DMS53 treated with DMSO at 0.1 percent for 48 hours (cell line): ENCODE results near the gene AK6.
"Not testable (repeated sequence)": the region's sequence is repeated elsewhere in the genome, so short reads cannot be mapped to it uniquely, and the experiment has no call there.

Experiments used
- DNase-seq: peaks from one replicate; lab custom pipeline; 2025; ENCODE audit not compliant: unreplicated experiment; lab: John Stamatoyannopoulos, UW

AK6 gene

GRCh38 chr5:69335341-69335935 lies 33.9 kb downstream of the AK6 start:
- no peak for DNase-seq

- peak; percentile 79 for DNase-seq
Measured at GRCh38 chr5:69334793-69335268, 34.5 kb downstream of the AK6 start.

GRCh38 chr5:69333668-69334315 lies 35.5 kb downstream of the AK6 start:
- DNase-seq = not testable (repeated sequence)

GRCh38 chr5:69331528-69332445 lies 37.5 kb downstream of the AK6 start:
- peak; percentile 26 for DNase-seq

GRCh38 chr5:69329905-69330489 lies 39.3 kb downstream of the AK6 start:
- DNase-seq = peak; percentile 8

- DNase-seq = no peak
Measured at GRCh38 chr5:69326365-69326764, 43.0 kb downstream of the AK6 start.

- DNase-seq = no peak
Measured at GRCh38 chr5:69317391-69317790, 51.9 kb downstream of the AK6 start.

- no peak for DNase-seq
Measured at GRCh38 chr5:69315972-69316371, 53.3 kb downstream of the AK6 start.

- DNase-seq = no peak
Measured at GRCh38 chr5:69313428-69313827, 55.9 kb downstream of the AK6 start.

GRCh38 chr5:69312459-69313160 lies 56.7 kb downstream of the AK6 start:
- no peak for DNase-seq

GRCh38 chr5:69309380-69309779 lies 59.9 kb downstream of the AK6 start:
- DNase-seq = no peak

GRCh38 chr5:69308046-69308553 lies 61.2 kb downstream of the AK6 start:
- DNase-seq = no peak

GRCh38 chr5:69305512-69305911 lies 63.8 kb downstream of the AK6 start:
- no peak for DNase-seq
